ENCODE results near the gene SLC4A1.
"Not testable (repeated sequence)": the region's sequence is repeated elsewhere in the genome, so short reads cannot be mapped to it uniquely, and the experiment has no call there.

DNA sequence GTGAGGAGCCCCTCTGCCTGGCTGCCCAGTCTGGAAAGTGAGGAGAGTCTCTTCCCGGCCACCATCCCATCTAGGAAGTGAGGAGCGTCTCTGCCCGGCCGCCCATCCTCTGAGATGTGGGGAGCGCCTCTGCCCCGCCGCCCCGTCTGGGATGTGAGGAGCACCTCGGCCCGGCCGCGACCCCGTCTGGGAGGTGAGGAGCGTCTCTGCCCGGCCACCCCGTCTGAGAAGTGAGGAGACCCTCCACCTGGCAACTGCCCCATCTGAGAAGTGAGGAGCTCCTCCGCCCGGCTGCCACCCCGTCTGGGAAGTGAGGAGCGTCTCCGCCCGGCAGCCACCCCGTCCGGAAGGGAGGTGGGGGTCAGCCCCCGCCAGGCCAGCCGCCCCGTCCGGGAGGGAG is 30.0 kb downstream of the SLC4A1 start:
- TF ChIP-seq, protein P1, sequence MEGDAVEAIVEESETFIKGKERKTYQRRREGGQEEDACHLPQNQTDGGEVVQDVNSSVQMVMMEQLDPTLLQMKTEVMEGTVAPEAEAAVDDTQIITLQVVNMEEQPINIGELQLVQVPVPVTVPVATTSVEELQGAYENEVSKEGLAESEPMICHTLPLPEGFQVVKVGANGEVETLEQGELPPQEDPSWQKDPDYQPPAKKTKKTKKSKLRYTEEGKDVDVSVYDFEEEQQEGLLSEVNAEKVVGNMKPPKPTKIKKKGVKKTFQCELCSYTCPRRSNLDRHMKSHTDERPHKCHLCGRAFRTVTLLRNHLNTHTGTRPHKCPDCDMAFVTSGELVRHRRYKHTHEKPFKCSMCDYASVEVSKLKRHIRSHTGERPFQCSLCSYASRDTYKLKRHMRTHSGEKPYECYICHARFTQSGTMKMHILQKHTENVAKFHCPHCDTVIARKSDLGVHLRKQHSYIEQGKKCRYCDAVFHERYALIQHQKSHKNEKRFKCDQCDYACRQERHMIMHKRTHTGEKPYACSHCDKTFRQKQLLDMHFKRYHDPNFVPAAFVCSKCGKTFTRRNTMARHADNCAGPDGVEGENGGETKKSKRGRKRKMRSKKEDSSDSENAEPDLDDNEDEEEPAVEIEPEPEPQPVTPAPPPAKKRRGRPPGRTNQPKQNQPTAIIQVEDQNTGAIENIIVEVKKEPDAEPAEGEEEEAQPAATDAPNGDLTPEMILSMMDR (IDR thresholded peaks at IDR 0.05) = not testable (repeated sequence)
- TF ChIP-seq TFCP2L1 (CRISPR knock-in tag; IDR thresholded peaks at IDR 0.05) = not testable (repeated sequence)
